Urothelium cell line (cell line): ENCODE data around the gene PLEKHO1.
"Not testable (repeated sequence)": the region's sequence is repeated elsewhere in the genome, so short reads cannot be mapped to it uniquely, and the experiment has no call there.

ENCODE experiments used
- DNase-seq: peaks from one replicate; pipeline ENCODE4 v3.0.0; 2011; ENCODE audit warnings: low spot score, mixed read lengths
- FAIRE-seq: peaks from 2 replicates; lab custom pipeline; 2011; peaks lifted over from hg19 to GRCh38; lab: Jason Lieb, UNC

The PLEKHO1 gene

DNA sequence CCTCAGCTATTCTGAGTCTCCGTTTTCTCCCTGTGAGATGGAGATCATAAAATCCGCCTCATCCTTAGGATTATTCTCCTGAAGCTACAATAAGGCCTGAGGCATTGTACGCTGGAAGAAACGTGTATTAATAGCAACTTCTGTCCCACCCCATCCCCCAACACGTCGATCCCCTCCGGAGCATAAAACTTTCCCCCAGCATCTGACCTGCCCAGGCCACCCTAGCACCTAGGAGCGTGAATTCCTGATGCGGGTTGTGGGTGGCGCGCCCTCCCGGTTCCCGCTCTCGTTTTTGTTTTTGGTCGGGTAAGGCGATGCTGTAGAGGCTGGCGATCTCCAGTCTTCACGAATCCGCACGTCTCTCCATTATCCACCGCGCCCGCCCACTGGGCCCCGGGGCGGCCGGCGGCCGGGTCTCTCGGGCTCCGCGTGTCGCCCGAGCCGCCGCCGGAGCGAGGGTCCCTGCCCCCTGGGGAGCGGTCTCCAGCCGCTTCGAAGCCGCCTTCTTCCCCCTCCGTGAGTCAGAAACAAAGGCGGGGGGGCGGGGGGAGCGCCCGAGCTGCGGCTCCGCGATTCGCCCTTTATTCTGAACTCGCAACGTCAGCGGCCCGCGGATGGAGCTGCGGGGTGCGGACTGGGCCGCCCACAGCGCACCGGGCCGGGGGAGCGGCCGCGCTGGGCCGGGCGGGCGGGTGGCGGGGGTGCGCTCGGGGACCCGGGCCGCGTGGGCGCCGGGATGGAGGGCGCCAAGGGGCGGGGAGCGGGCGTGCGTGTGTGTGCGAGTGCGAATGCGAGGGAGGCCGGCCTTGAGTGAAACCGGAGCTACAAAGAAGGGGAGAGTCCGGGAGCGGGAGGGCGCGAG, at the start of gene PLEKHO1:
Gene PLEKHO1, plus strand, starts transcription at position 646 of the 862 bp plus-strand sequence. CDS start 342 bp downstream, outside the sequence.
- DNase-seq (peak; percentile 83), FAIRE-seq (no peak)

- no peak for FAIRE-seq
- no peak for DNase-seq
These were observed 46.7 kb upstream of the PLEKHO1 start for GRCh38 chr1:150102986-150103385.

DNA sequence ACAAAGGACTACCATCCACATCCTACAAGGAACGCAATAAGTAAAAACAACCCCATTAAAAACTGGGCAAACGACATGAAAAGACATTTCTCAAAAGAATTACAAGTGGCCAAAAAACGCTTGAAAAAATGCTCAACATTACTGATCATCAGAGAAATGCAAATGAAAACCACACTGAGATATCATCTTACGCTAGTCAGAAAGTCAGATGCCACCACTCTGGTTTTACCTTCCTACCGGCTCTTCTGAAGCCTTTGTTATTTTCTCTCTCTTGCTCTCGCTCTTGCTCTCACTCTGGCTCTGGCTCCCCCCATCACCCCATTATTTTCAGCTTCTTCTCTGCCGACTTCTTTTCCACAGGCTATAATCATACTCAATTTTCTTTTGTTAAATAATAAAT, 43.4 kb upstream of the PLEKHO1 start:
- no peak for FAIRE-seq

GRCh38 chr1:150109586-150109985, 40.1 kb upstream of the PLEKHO1 start:
- DNase-seq (no peak), FAIRE-seq (no peak)

More for the DNA sequence above, 43.4 kb upstream of the PLEKHO1 start:
- no peak for DNase-seq

DNA sequence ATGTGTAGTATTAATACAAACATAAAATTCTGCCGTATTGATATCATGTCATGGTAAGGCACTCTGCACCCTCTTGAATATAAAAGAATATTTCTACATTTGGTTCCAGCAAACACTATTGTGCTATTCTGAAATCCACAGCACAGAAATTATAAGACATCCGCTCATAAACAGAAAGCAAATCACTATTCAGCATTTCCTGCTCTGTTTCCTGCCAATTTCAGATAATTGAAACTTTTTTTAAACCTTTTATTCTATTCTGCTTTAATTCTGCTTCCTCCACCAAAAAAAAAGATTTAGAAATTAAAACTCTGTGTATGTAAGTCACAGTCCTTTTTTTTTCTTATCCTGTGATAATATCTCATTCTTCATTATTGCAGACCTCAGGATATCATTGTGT, 39.6 kb upstream of the PLEKHO1 start:
- FAIRE-seq (no peak), DNase-seq (no peak)

DNA sequence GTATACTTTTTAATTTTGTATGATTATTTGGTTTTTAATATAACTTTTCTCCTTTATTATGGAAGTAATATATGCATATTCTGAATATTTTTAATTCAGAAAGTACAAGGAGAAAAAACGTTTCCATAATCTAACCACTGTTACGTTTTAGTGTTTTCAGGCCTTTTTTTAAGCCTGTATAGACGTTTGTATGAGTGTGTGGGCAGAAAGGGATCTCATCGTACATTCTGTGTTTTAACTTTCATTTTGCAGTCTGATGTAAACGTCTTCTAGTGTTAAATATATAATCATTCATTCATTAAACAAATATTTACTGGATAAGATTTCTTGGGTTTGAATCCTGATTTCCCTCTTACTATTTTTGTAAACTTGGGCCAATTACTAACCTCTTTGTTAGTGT, 38.0 kb upstream of the PLEKHO1 start:
- DNase-seq (no peak), FAIRE-seq (no peak)

DNA sequence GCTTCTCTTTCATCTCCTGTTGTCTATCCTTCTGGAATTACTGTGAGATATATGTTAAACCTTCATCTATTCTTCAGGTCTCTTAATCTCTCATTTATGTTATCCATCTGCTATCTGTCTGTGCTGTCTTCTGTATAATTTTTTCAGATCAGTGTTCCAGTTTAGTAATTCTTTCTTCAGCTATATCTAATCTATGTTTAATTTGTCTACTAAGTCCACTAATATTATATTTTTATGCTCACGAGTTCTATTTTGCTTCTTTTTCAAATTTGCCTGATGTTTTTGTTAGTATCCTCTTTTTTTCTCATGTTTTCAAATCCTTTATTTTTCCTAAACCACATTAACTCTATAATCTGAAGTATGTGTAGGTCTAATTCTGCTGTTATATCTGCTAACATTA, 34.6 kb upstream of the PLEKHO1 start:
- FAIRE-seq: no peak
- DNase-seq: no peak

- no peak for DNase-seq
- no peak for FAIRE-seq
These were observed 31.0 kb upstream of the PLEKHO1 start for GRCh38 chr1:150118716-150119115.

GRCh38 chr1:150121236-150121862, 28.4 kb upstream of the PLEKHO1 start:
- no peak for FAIRE-seq
- no peak for DNase-seq

DNA sequence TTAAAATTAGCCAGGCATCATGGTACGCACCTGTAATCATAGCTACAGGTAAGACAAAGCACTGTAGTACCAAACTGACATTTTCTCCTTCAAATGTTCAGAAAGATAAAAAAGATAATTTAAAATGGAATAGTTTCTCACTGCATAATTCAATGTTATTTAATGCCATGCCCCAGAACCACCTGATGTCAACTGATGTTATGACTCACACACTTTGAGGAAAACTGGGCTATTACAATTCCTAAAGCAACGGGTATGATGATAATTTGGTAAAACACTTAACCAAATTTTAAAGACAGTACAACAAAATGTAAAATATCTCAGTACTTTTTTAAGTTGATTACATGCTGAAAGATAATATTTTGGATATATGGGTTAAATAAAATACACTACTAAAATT, 22.9 kb upstream of the PLEKHO1 start:
- DNase-seq (no peak), FAIRE-seq (no peak)

GRCh38 chr1:150127464-150127863, 22.3 kb upstream of the PLEKHO1 start:
- DNase-seq: no peak
- FAIRE-seq: no peak

GRCh38 chr1:150127868-150128267, 21.8 kb upstream of the PLEKHO1 start:
- DNase-seq (no peak), FAIRE-seq (no peak)

DNA sequence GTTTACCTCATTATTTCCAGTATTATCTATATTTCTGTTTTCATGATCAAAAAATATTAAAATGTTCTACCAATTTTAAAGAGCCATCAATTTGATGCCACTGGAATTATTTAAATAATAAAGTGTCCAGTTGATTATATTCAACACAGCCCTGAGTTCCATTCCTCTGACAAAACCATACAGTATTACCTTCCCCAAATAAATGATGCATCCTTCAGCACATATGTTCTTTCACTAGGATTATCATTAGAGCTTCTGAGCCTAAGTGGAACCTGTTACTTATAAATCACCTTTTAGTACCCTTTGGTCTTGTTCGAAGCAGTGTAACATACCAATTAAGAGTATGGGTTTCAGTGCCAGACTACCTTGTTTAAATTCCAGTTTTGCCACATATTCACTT, 17.3 kb upstream of the PLEKHO1 start:
- no peak for DNase-seq
- FAIRE-seq: no peak

GRCh38 chr1:150134537-150134936, 15.2 kb upstream of the PLEKHO1 start:
- DNase-seq: no peak
- FAIRE-seq: no peak

GRCh38 chr1:150135400-150135799, 14.3 kb upstream of the PLEKHO1 start:
- not testable (repeated sequence) for DNase-seq, FAIRE-seq

- no peak for FAIRE-seq
- DNase-seq: no peak
These were observed 11.7 kb upstream of the PLEKHO1 start for GRCh38 chr1:150138044-150138443.

DNA sequence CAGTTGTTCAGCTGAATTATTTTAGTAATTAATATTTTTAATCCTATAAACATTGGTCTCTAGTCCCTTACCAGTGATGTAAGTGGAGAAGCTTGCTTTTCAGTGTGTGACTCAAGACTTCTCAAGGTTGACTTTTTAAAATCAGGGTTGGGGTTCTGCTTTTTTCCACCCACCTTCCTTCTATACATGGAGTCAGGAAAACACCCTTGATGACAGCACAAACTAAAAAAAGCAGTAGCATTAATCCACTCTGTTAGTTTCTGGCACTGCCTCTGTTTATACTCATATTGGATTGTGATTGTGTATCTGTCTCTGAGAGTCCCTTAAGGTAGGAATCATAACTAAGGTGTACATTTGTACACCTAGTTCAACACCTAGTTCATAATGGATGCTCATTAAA, 8.3 kb upstream of the PLEKHO1 start:
- no peak for DNase-seq
- FAIRE-seq: no peak

GRCh38 chr1:150142083-150142482, 7.6 kb upstream of the PLEKHO1 start:
- DNase-seq: no peak
- no peak for FAIRE-seq

DNA sequence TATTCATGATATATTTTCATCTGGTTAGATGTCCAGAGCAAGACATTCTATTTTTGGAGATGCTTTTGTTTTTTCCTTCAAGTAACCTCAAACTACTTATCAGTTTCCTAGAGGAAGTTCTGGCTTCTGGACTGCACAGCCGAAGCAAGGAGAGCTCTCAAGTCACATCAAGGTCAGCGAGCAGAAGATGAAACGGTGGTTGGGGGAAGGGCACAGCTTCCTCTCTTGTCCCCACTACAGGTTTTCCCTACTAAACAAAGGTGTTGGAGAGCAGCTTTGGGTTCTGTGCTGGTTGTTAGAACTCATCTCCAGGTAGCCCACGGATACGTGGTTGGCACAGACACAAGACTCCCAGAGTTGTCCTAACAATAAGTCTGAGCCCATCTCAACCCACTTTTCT, 5.1 kb upstream of the PLEKHO1 start:
- FAIRE-seq (no peak), DNase-seq (no peak)

GRCh38 chr1:150146016-150146415, 3.7 kb upstream of the PLEKHO1 start:
- DNase-seq, FAIRE-seq: not testable (repeated sequence)

GRCh38 chr1:150146849-150147542, 2.7 kb upstream of the PLEKHO1 start:
- no peak for DNase-seq
- FAIRE-seq: no peak

- DNase-seq (no peak), FAIRE-seq (no peak)
These were observed 862 bp upstream of the PLEKHO1 start for GRCh38 chr1:150148837-150149270.
